Fibroblast of upper back skin (primary cell): ENCODE measurements around the gene SHOC2.

Source experiments
- DNase-seq: peaks from one replicate; pipeline ENCODE4 v3.0.0-alpha.2; 2013

Gene SHOC2

GRCh38 chr10:110985497-110986275, 66.3 kb downstream of the SHOC2 start:
- DNase-seq = no peak

- peak; percentile 72 for DNase-seq
Measured at GRCh38 chr10:110989016-110989415, 69.6 kb downstream of the SHOC2 start.

GRCh38 chr10:110992006-110992800, 72.8 kb downstream of the SHOC2 start:
- DNase-seq = peak; percentile 28

GRCh38 chr10:110993024-110993693, 73.8 kb downstream of the SHOC2 start:
- peak; percentile 90 for DNase-seq

- DNase-seq = peak; percentile 49
Measured at GRCh38 chr10:110994406-110995086, 75.1 kb downstream of the SHOC2 start.

GRCh38 chr10:110995301-110995700, 75.9 kb downstream of the SHOC2 start:
- no peak for DNase-seq

GRCh38 chr10:110996256-110996655, 76.9 kb downstream of the SHOC2 start:
- DNase-seq = no peak

GRCh38 chr10:111004016-111004415, 84.6 kb downstream of the SHOC2 start:
- no peak for DNase-seq

- no peak for DNase-seq
Measured at GRCh38 chr10:111007486-111007885, 88.1 kb downstream of the SHOC2 start.

GRCh38 chr10:111015181-111015580, 95.8 kb downstream of the SHOC2 start:
- no peak for DNase-seq

GRCh38 chr10:111017098-111017497, 97.7 kb downstream of the SHOC2 start:
- no peak for DNase-seq

- peak; percentile 18 for DNase-seq
Measured at GRCh38 chr10:111018021-111018420, 98.6 kb downstream of the SHOC2 start.

- DNase-seq = no peak
Measured at GRCh38 chr10:111023060-111023459, 103.7 kb downstream of the SHOC2 start.

GRCh38 chr10:111030042-111030750, 110.8 kb downstream of the SHOC2 start:
- no peak for DNase-seq

GRCh38 chr10:111034598-111035310, 115.3 kb downstream of the SHOC2 start:
- peak; percentile 16 for DNase-seq

GRCh38 chr10:111035542-111035941, 116.1 kb downstream of the SHOC2 start:
- no peak for DNase-seq

- DNase-seq = no peak
Measured at GRCh38 chr10:111037858-111038257, 118.5 kb downstream of the SHOC2 start.

GRCh38 chr10:111039522-111039921, 120.1 kb downstream of the SHOC2 start:
- DNase-seq = no peak

GRCh38 chr10:111057006-111057405, 137.6 kb downstream of the SHOC2 start:
- no peak for DNase-seq
